RWPE1 (cell line): Measurements from ENCODE around the gene SCN10A.

Experiments used
- CTCF ChIA-PET: fragments of 350-600 bp; sonication (Branson Sonifier 250); formaldehyde crosslinking; extraction: SDS; loops from one replicate; lab custom pipeline; 2021; lab: Yijun Ruan, JAX
- POLR2A ChIA-PET: fragments of 400-600 bp; formaldehyde crosslinking; extraction: SDS; loops from one replicate; lab custom pipeline; 2020; ENCODE audit warnings: antibody characterized with exemption; ENCODE audit not compliant: low non-redundant PET; lab: Yijun Ruan, JAX
- DNase-seq: peaks from one replicate; pipeline ENCODE4 v3.0.0; 2012; ENCODE audit warnings: low spot score
- H3K27ac ChIP-seq: fragments of 450-650 bp; 2 replicates; pipeline ENCODE4 v1.5.1; 2017
- TF ChIP-seq, protein P1 (sequence below): fragments of 450-650 bp; conservative IDR thresholded peaks from 2 replicates; pipeline ENCODE4 v1.5.1; 2017; ENCODE audit warnings: low read depth, mild to moderate bottlenecking

SCN10A gene

DNA sequence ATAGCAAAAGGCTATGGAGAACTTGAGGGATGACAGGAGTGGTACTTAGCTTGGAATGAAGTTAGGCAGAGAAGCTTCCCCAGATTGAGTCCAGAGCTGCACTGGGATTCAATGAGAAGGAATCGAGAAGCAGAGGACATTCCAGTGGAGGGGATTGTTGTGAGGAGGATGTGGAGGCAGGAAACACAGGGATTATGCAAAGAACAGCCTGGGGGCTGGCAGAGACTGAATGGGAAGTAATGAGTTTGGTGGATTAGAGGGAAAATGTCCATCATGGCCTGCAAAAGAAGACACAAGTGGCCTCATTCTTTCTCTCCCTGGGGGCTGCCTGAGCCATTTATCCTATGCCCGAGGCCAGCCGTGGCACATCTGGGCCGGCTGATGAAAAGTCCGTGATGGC, 20.5 kb upstream of the SCN10A start:
- TF ChIP-seq, protein P1, sequence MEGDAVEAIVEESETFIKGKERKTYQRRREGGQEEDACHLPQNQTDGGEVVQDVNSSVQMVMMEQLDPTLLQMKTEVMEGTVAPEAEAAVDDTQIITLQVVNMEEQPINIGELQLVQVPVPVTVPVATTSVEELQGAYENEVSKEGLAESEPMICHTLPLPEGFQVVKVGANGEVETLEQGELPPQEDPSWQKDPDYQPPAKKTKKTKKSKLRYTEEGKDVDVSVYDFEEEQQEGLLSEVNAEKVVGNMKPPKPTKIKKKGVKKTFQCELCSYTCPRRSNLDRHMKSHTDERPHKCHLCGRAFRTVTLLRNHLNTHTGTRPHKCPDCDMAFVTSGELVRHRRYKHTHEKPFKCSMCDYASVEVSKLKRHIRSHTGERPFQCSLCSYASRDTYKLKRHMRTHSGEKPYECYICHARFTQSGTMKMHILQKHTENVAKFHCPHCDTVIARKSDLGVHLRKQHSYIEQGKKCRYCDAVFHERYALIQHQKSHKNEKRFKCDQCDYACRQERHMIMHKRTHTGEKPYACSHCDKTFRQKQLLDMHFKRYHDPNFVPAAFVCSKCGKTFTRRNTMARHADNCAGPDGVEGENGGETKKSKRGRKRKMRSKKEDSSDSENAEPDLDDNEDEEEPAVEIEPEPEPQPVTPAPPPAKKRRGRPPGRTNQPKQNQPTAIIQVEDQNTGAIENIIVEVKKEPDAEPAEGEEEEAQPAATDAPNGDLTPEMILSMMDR, result no peak
- DNase-seq, result no peak
- ChIA-PET CTCF (no interaction called here), POLR2A (no interaction called here)
- no peak overlapping the region for H3K27ac ChIP-seq

DNA sequence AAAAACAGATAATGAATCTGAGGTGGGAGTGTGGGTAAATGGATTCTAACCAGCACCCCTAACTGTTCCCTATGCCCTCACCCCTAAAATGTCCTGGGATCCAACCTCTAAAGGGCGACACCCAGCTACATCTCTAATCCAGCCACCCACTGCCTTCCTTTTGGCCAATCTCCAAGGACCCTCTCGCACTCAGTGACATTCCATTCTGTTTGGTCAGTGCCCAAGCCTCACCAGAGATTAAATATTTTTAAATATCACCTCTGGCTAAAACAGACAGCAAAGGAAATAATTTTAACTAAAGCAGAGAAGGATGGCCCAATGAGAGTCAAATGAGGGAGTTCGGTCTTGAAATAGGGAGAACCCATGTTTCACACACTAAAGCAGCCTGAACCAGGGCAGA, 19.9 kb upstream of the SCN10A start:
- TF ChIP-seq, protein P1, result no peak
- CTCF ChIA-PET, result no interaction called here
- POLR2A ChIA-PET, result no interaction called here
- H3K27ac ChIP-seq, result no peak overlapping the region
- no peak for DNase-seq

DNA sequence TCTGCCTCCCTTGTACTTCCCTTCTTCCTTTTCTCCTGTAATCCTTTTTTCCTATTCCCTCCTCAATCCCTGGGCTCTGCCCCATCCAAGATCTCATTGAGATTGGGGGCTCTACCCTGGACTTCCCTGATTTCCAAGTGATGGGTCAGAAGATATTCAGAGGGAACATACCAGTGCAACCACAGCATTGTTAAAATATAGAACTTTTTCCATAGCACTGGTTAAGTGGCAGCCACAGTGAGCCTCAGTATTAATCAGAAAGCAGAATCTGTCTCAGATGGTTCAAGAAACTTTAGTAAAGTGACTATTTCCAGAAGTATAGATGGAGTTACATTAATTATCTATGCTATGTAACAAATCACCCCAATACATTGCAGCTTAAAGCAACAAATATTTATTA, 18.7 kb upstream of the SCN10A start:
- TF ChIP-seq, protein P1, result no peak
- CTCF ChIA-PET, result no interaction called here
- POLR2A ChIA-PET, result no interaction called here
- no peak overlapping the region for H3K27ac ChIP-seq
- DNase-seq, result no peak

DNA sequence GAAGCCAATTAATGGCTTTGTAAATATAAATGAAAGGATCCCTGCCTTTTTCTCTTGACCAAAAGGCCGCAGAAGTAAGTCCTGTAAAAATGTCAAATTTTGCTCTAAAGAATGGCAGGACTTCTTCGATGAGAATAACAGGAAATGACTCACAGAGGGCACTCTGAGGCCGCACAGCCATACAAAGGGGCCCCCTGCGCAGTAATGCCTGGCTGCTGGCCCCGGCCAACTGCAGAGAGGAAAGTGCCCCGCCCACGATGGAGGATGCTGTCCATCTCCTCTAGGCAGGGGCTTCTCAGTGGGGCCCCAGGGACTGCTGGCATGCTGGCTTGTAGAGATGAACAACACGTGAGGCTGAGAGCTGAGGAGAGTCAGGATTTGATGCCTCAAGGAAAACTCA, 18.1 kb upstream of the SCN10A start:
- TF ChIP-seq, protein P1, result no peak
- no peak overlapping the region for H3K27ac ChIP-seq
- DNase-seq, result peak; percentile 37
- ChIA-PET CTCF (no interaction called here), POLR2A (no interaction called here)

DNA sequence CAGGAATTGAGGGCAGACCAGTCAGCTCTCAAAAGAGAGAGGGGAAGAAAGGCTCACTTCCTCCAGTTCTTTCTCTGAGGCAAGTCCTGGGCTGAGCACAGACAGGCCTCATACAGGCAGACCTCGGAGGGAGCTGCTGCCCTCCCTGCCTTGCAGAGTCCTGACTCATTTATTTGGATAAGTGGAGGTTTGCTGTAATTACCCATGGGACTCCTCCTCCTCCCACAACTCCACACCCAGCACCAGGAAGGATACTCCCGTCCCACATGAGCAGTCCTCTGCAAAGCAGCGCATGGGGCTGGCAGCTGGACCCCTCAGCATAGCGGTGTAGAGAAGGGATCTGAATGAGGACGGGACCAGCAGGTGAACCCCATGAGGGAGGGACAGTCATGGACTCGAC, 13.4 kb upstream of the SCN10A start:
- no peak overlapping the region for H3K27ac ChIP-seq
- DNase-seq, result peak; percentile 11
- CTCF ChIA-PET, result no interaction called here
- TF ChIP-seq, protein P1, result no peak
- POLR2A ChIA-PET, result no interaction called here

DNA sequence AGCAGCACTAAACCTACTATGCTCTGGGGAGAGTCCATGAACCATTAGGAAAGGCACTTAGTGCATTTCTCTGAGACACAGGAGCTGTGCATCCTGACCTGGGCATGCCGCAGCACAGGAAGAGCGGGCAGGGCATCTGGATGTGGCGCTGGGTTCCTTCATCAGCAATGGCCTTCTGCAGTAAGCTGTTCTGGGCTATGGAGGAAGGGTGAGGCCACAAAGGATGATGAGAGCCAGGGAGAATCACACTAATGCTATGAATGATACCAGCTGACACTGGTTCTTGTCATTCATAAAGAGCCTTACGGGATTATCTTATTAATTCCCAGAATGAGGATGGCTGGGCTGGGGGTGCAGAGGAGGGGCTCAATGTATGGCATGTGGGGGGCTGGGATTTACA, 12.7 kb upstream of the SCN10A start:
- ChIA-PET POLR2A (no interaction called here), CTCF (interaction anchor here (0.6 to 1.2 kb wide), 3 partner anchors 171 to 283 kb away, joined by 3 to 5 read pairs (median 3); no protein-coding TSS in a partner anchor)
- DNase-seq, result no peak
- TF ChIP-seq, protein P1, result no peak
- no peak overlapping the region for H3K27ac ChIP-seq
